Measurements from ENCODE around the gene GSTK1.
"Not testable (repeated sequence)": the region's sequence is repeated elsewhere in the genome, so short reads cannot be mapped to it uniquely, and the experiment has no call there.

GSTK1 gene

DNA sequence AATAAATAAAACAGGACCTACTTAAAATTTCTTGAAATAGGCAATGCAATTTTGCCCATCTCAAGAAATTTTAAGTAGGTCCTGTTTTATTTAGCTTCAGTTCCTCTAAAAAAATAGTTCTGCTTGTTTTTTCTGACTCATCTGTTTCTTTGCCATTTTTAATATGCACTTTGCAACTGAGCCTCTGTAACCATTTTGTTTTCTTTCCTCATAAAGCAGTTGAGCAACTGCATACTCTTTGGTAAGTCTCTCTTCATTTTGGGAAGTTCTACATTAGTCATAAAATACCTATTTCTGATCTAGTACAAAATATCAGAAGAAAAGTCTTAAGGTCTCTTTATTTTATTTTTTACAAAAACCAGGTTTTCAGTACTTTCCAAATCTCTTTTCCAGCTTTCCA, 23.4 kb upstream of the GSTK1 start:
- no peak for DNase-seq

- DNase-seq = peak; percentile 67 to 68
Observed at GRCh38 chr7:143240291-143241168, 22.7 kb upstream of the GSTK1 start.

GRCh38 chr7:143242306-143242705, 20.9 kb upstream of the GSTK1 start:
- DNase-seq = no peak

DNA sequence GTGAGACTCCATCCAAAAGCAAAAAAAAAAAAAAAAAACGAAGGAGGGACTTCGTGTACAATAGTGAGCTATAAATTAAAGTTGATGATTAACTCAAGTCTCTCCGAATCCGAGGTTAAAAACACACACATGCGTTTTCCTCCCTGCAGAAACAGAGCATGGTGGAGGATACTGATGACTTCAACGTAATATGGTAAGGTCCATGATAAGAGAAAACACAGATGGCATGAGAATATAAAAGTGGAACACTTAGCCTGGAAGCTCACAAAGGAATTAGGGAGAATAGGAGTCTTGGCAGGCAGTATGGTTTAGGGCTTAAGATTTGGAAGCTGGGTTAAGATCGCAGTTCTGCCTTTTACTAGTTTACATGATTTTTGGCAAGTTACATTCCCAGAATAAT, 20.1 kb upstream of the GSTK1 start:
- DNase-seq = no peak

DNA sequence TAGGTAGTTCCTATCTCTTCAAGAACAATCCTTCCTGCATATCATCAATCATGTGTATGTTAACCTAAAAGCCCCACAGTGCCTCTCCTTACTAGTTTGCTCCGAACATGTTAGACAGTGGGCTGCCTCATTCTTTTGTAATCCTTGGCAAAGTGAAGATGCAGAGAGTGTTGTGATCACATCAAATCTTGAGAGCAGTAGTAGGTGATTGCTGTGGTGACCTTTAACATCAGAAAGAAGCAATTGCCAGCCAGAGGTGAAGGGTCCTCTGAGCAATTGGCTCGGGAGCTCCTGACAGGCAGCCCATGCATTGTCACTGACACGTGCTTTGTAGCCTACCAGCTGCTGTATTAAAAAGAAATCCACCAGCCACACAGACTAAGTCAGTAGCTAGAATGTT, 19.6 kb upstream of the GSTK1 start:
- DNase-seq = no peak

DNA sequence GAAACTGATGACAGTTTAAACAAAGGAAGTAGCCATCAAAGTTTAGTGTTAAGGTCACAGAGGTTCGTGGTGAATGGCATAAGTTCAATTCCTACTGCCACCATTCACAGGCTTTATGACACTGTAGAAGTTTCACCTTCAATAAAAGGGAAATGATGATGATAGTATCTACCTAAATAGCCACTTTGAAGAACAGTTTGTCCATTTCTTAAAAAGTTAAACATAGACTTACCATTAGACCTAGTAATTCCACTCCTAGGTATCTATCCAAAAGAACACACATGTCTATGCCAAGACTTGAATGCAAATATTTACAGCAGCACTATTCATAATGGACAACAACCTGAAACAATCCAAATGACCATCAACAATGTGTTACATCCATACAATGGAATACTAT, 18.9 kb upstream of the GSTK1 start:
- DNase-seq = no peak

DNA sequence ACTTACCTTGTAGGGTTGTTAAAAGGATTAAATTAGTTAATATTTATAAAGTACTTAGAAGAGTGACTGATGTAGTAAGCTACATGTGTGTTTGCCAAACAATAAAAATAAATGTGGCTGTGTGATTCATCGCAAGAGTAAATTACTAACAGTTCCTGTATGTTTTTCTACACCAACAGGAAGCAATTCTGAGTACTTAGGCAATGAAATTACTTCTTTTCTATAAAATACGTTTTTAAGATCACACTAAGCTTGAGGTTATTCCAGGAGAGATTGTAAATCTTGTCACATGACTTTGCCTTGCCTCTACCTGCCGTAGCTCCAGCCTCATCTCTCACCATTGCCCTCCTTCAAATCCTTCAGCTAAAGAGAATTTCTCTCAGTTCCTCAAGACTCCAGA, 18.1 kb upstream of the GSTK1 start:
- DNase-seq = no peak

DNA sequence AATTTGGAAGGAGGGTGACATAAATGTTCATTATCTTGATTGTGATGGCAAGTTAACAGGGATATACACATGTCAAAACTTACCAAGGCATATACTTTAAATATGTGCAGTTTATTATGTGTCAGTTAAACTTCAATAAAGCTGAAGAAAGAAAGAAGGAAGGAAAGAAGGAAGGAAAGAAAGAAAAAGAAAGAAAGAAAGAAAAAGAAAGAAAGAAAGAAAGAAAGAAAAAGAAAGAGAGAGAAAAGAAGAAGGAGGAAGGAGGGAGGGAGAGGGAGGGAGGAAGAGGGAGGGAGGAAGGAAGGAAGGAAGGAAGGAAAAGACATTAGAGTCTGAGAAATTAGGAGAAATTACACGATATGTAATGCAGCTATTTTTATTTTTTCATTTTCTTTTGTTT, 15.9 kb upstream of the GSTK1 start:
- no peak for DNase-seq

DNA sequence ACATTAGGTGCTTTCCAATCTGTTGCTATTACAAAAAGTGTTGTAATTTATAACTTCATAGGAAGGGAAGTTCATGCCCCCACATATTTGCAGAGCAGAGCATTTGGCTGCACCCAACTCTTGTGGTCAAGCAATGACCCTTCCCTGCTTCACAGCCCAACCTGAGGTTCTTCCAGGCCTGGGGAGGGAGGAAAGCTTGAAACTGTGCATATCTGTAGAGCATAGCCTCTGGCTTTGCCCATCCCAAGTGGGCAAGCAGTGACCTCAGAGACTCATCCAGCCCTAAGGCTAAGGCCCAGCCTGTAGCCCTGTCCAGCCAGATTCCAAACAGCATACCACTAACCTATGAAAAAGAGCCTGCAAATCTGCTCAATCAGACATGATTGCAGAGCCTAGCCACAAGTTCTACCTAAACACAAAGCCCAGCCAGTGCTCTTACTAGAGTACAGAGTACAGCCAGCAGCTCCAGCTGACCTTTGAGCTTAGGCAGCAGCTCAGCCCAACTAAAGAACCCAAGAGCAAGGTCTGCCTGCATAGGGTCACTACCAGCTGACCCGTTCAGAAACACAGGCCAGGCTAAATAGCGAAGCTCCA, 14.4 kb upstream of the GSTK1 start:
- DNase-seq = no peak

DNA sequence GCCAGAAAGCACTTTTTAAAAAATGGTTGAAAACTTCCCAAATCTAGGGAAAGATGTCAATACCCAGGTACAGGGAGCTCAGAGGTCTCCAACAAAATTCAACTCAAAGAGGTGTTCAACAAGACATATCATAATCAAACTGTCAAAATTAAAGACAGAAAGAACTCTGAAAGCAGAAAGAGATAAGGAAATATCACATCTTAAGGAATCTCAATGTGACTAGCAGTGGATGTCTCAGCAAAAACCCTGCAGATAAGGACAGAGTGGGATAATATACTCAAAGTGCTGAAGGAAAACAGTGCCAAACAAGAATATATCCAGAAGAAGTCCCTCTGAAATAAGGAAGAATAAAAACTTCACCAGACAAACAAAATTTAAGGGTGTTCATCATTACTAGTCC, 13.0 kb upstream of the GSTK1 start:
- DNase-seq = no peak

DNA sequence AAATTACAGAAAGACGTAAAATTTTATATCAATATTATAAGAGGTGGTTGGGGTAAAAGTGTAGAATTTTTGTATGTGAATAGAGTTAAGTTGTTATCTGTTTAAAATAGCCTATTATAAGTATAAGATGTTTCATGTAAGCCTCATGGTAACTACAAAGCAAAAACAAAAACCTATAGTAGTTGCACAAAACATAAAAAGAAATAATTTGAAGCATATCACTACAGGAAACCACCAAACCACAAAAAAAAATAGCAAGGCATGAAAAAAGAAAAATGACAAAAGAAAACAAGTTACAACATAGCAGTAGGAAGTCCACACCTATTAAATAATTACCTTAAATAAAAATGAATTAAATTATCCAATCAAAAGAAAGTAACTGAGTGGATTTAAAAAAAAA, 12.4 kb upstream of the GSTK1 start:
- no peak for DNase-seq

- DNase-seq = no peak
Observed at GRCh38 chr7:143252006-143252405, 11.2 kb upstream of the GSTK1 start.

DNA sequence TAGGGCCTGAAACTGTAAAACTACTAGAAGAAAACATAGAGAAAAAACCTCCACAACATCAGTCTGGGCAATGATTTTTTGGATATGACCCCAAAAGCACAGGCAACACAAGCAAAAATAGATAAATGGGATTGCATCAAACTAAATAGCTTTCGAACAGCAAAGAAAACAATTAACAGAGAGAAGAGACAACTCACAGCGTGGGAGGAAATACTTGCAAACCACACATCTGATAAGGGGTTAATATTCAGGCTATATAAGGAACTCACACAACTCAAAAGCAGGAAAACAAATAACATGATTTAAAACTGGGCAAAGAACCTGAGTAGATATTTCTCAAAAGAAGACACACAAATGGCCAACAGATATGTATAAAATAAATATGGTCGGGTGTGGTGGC, 7.7 kb upstream of the GSTK1 start:
- DNase-seq = no peak

DNA sequence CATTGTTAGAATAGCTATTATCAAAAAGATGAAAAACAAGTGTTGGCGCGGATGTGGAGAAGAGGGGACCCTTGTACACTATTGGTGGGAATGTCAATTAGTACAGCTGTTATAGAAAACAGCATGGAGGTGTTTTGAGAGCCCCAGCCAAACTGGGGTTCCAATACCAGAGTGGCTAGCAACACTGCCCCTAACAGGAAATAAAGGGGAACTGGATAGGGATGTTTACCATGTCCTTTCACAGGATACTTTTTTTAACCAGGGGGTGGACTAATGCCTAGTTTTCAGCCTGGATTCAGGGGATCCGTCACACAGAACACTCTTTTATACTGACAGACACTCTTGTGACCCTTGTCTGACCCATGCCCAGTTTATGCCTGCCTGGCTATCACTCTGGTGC, 6.9 kb upstream of the GSTK1 start:
- DNase-seq = no peak

DNA sequence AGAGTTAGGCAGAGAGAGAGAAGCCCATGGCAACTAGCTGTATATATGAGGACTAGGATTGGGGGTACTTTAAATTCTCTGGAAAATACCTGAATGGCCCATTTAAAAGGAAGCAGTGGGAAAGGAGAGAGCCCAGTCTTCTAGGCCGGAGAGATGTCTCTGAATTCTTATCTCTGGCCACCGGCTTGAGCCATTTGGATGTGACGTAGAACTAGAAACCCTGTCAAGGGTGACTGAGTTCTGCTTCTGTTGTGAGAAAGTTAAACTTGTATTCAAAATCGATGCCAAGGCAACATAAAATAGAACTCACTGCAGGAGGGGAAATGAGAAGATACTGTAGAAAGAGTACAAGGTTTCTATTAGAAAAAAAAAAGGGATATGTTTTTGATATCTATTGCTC, 6.3 kb upstream of the GSTK1 start:
- no peak for DNase-seq

GRCh38 chr7:143257501-143257900, 5.7 kb upstream of the GSTK1 start:
- no peak for DNase-seq

- DNase-seq = no peak
Observed at GRCh38 chr7:143258831-143259230, 4.4 kb upstream of the GSTK1 start.

GRCh38 chr7:143259765-143260164, 3.5 kb upstream of the GSTK1 start:
- DNase-seq = no peak

- DNase-seq = no peak
Observed at GRCh38 chr7:143261901-143262300, 1.3 kb upstream of the GSTK1 start.

GRCh38 chr7:143264196-143264568, 941 bp downstream of the GSTK1 start:
- DNase-seq = not testable (repeated sequence)

DNA sequence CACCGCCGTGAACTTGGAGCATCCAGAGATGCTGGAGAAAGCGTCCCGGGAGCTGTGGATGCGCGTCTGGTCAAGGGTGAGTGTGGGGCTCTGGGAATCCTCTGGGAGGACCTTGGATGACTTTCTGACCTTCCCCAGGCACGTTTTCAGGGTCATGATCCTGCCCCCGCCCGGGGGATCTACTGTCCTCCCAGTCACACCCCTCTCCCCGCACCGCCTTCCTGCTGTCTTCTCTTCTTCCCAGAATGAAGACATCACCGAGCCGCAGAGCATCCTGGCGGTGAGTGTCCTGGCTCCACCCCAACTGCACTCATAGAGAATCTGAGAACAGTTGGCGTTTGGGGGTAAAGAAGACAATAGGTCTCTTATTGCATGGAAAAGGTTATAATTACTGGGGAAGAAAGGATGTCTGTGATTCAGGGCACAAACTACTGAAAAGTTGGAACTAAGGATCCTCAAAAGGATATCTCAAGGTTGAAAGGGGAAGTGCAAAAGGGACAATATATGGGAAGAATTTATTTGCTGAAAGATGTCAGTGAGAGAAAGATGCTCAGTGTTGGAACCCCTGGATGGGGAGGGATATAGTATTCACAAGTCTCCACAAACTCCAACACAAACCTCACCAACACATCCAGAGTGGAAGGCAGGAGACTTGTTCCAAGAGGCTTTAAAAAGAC, 1.9 kb downstream of the GSTK1 start:
- DNase-seq = no peak

GRCh38 chr7:143269251-143269650, 6.0 kb downstream of the GSTK1 start:
- no peak for DNase-seq

DNA sequence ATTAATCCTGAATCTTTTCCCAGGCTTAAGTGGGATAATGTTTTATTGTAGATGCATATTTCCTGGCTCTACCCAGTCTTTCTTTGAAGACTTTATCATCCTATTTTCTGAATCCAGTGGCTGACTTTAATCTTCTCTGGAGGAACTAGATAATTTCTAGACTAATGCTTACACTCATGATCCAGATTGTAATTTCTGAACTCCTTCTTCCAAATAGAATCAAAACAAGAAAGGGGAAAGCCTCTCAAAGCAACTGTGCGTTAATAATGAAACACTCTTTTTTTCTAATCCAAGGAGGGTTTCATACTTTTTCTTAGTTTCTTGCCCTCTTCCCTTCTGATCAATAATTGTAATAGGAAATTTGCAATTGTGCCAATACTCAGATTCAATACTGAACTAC, 8.0 kb downstream of the GSTK1 start:
- no peak for DNase-seq

DNA sequence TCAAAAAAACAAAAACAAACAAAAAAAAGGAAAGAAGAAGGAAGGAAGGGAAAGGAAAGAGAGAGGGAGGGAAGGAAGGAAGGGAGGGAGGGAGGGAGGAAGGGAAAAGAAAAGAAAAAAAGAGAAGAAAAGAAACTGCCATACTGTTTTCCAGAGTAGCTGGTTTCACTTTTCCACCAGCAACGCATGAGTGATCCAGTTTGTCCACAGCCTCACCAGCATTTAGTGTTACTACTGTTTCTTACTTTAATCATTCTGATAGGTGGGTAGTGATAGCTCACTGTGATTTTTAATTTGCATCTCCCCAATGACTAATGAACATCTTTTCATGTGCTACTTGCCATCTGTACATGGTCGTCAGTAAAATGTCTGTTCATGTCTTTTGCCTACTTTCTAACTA, 9.6 kb downstream of the GSTK1 start:
- no peak for DNase-seq

Measured in activated CD4-positive, alpha-beta T cell treated with anti-CD3 and anti-CD28 coated beads, Interleukin-2, amount 50 U/mL, for 4 hours (primary cell).